Measurements from ENCODE around the gene LAMA5. TPM values are rescaled to one million over a fixed set of nuclear protein-coding genes. Genes with fewer than 3 reads are reported as not detected.
A peak's percentile ranks its signal among the peaks of the same experiment; 100 is the strongest.

LAMA5 gene
- total and polyA plus RNA-seq, 2 of the 8 experiments (the other 6 are each of a cell fraction or from before 2014, with no cell fraction given) = 34.4 to 225 TPM

GRCh38 chr20:62319346-62319909 is 47.7 kb downstream of the LAMA5 start:
- Histone ChIP-seq H3K27ac (ENCODE audit: low read depth, low read length) (no peak overlapping the region), H3K18ac (ENCODE audit: extremely low read depth, low read length) (no peak overlapping the region), H2BK20ac (ENCODE audit: low read length) (no peak overlapping the region), H3K4ac (replicated peaks; ENCODE audit: insufficient read length, low read depth, low read length) (no peak overlapping the region), H2AK5ac (ENCODE audit: low read depth, low read length) (no peak overlapping the region), H2AFZ (ENCODE audit: low read length) (no peak overlapping the region), H2BK15ac (ENCODE audit: low read length) (no peak overlapping the region), H3K23me2 (ENCODE audit: low read depth, low read length) (no peaks in the 10 kb centered on the region), H3K27me3 (replicated peaks in 1 of 4; ENCODE audit: control insufficient read depth in 3 of 4, extremely low read depth in 1 of 4, insufficient read depth in 3 of 4, low read length in 3 of 4) (no peaks in the 10 kb centered on the region), H3K23ac (ENCODE audit: insufficient read length) (no peak overlapping the region), H4K20me1 (replicated peaks in 1 of 2; ENCODE audit: control insufficient read depth in 1 of 2, insufficient read depth in 2 of 2, low read length in 2 of 2) (peaks cover 0 to 4% of the 10 kb centered on the region in 2 experiments), H3K9ac (replicated peaks in 1 of 4; ENCODE audit: extremely low read depth in 1 of 4, low read depth in 3 of 4, low read length in 3 of 4) (no peak overlapping the region), H4K91ac (replicated peaks; ENCODE audit: insufficient read length, low read length) (no peak overlapping the region), H4K8ac (ENCODE audit: extremely low read depth, insufficient read depth, low read length) (peak overlapping the region; percentile 68; the same call in 1 of the 2 replicates), H2BK12ac (ENCODE audit: low read depth, low read length) (no peak overlapping the region), H4K5ac (ENCODE audit: insufficient read length, low read depth, low read length) (no peak overlapping the region), H3K79me2 (ENCODE audit: control insufficient read depth in 1 of 2, insufficient read depth in 2 of 2, low read length in 2 of 2) (no peaks in the 10 kb centered on the region; a peak in 1 of 4 replicates), H3K14ac (ENCODE audit: insufficient read length) (no peak overlapping the region), H3K4me1 (replicated peaks in 1 of 4; ENCODE audit: control insufficient read depth in 3 of 4, insufficient read depth in 4 of 4, low read length in 3 of 4) (no peaks in the 10 kb centered on the region), H2BK120ac (replicated peaks; ENCODE audit: low read depth, low read length) (no peak overlapping the region), H3K36me3 (ENCODE audit: control insufficient read depth in 2 of 4, insufficient read depth in 4 of 4, low read length in 3 of 4) (peaks cover 41 to 84% (median 70%) of the 10 kb centered on the region in 4 experiments), H3K79me1 (ENCODE audit: low read depth, low read length) (no peaks in the 10 kb centered on the region), H3K9me3 (ENCODE audit: insufficient read depth in 2 of 2, low read depth in 1 of 2, low read length in 1 of 2) (peaks cover 0 to 32% of the 10 kb centered on the region in 2 experiments; a peak in 2 of 4 replicates), H3K56ac (replicated peaks; ENCODE audit: insufficient read length, low read depth, low read length) (no peak overlapping the region), H2BK5ac (ENCODE audit: low read depth, low read length) (no peak overlapping the region), H3K4me2 (ENCODE audit: insufficient read depth in 1 of 2, low read depth in 2 of 2, low read length in 2 of 2) (no peak overlapping the region), H3K4me3 (ENCODE audit: extremely low read depth in 1 of 4, insufficient read depth in 2 of 4, low read depth in 3 of 4, low read length in 4 of 4) (no peak overlapping the region)
- no peak for DNase-seq (ENCODE audit: low read depth in 1 of 2, low spot score in 2 of 2)
- ChIA-PET CTCF (ENCODE audit: partially characterized antibody) (interaction anchor here (0.8 to 0.9 kb wide), 2 partner anchors 50 to 66 kb away, joined by 3 to 4 read pairs; no protein-coding TSS in a partner anchor), POLR2A (ENCODE audit: partially characterized antibody) (interaction anchor here (0.8 to 3.4 kb wide), 8 partner anchors 11 to 49 kb away, joined by 3 to 40 read pairs (median 4); no protein-coding TSS in a partner anchor)
- 91% methylated on average over 27 of the region's 29 CpGs; no CpG with 5 or more reads in 1 of the 2 experiments for WGBS, 2 experiments (ENCODE audit: extremely low coverage in 1 of 2, insufficient coverage in 1 of 2, insufficient read length in 1 of 2, insufficient replicate concordance in 2 of 2, low coverage in 1 of 2, low lambda C conversion rate in 2 of 2, missing lambda C conversion rate in 1 of 2)
- FAIRE-seq = no peak
- TF ChIP-seq YY1 (IDR thresholded peaks at IDR 0.05; ENCODE audit: low read depth, low read length) (no peak), POLR2A (IDR thresholded peaks at IDR 0.05; ENCODE audit: control extremely low read depth in 1 of 2, low read depth in 2 of 2, low read length in 2 of 2) (no peak), EP300 (IDR thresholded peaks at IDR 0.05; ENCODE audit: borderline replicate concordance in 1 of 2, low read depth in 2 of 2, low read length in 2 of 2) (no peak), RNF2 (IDR thresholded peaks at IDR 0.05; ENCODE audit: borderline replicate concordance, low read depth, low read length, missing control alignments, poor library complexity, severe bottlenecking) (no peak), ATF3 (IDR thresholded peaks at IDR 0.05; ENCODE audit: insufficient read depth, low read depth, low read length) (no peak), KDM5A (IDR thresholded peaks at IDR 0.05; ENCODE audit: low read length) (no peak), CHD2 (IDR thresholded peaks at IDR 0.05; ENCODE audit: low read length) (no peak), HDAC6 (IDR thresholded peaks at IDR 0.05; ENCODE audit: low read depth, low read length) (no peak)
- TF ChIP-seq, protein P1, sequence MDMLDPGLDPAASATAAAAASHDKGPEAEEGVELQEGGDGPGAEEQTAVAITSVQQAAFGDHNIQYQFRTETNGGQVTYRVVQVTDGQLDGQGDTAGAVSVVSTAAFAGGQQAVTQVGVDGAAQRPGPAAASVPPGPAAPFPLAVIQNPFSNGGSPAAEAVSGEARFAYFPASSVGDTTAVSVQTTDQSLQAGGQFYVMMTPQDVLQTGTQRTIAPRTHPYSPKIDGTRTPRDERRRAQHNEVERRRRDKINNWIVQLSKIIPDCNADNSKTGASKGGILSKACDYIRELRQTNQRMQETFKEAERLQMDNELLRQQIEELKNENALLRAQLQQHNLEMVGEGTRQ (IDR thresholded peaks at IDR 0.05; ENCODE audit: low read length) = no peak

Measured in H1 (cell line).